ENCODE results near the gene EIF4E3.

EIF4E3 gene

DNA sequence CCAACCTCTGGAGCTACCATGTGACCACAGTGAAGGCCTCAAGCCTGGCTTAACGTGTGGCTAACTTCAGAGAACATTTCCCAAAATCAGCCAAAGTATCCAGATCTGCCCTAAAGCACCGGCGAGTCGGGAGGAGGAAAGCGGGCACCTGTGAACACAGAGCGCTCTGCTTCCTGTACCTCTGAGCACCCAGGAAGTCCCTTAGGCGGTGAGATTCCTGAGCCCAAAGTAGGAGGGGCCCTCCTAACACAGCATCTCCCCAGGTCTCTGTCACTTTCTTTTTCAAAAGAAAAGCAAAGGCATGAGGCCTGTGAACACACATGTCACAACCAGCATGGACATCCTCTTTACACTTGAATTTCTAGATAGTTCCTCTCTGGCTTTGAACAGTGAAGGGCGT lies 944 bp upstream of the EIF4E3 start:
- Histone ChIP-seq H3K4me2 (ENCODE audit: low read length) (no peak overlapping the region), H3K36me3 (ENCODE audit: control insufficient read depth, insufficient read depth, low read length) (no peaks in the 10 kb centered on the region), H3K27ac (ENCODE audit: low read depth, low read length) (no peak overlapping the region), H2BK120ac (ENCODE audit: low read depth, low read length) (no peak overlapping the region), H2BK5ac (ENCODE audit: low read length) (no peak overlapping the region), H3K9ac (ENCODE audit: low read length) (no peak overlapping the region), H2BK15ac (replicated peaks; ENCODE audit: low read depth) (no peak overlapping the region), H4K8ac (ENCODE audit: low read depth, low read length) (no peak overlapping the region), H2AK5ac (ENCODE audit: low read length) (no peak overlapping the region), H3K18ac (ENCODE audit: low read length) (no peak overlapping the region), H3K27me3 (ENCODE audit: insufficient read depth, low read length, poor library complexity) (peaks cover 5% of the 10 kb centered on the region), H4K5ac (ENCODE audit: low read length) (no peak overlapping the region), H3K4ac (ENCODE audit: low read depth, low read length) (no peak overlapping the region), H3K23ac (ENCODE audit: low read length) (no peak overlapping the region), H3K56ac (ENCODE audit: low read length) (no peak overlapping the region), H3K79me2 (ENCODE audit: control insufficient read depth, insufficient read depth, low read length) (no peaks in the 10 kb centered on the region), H3K79me1 (ENCODE audit: low read length) (no peaks in the 10 kb centered on the region), H3K4me3 (ENCODE audit: low read length) (no peak overlapping the region), H3K4me1 (ENCODE audit: control insufficient read depth, low read depth, low read length) (peaks cover 10% of the 10 kb centered on the region)
- DNase-seq, result no peak
- no CpG with 5 or more reads among the region's 8 CpGs for WGBS (ENCODE audit: extremely low coverage, insufficient coverage, low lambda C conversion rate)

DNA sequence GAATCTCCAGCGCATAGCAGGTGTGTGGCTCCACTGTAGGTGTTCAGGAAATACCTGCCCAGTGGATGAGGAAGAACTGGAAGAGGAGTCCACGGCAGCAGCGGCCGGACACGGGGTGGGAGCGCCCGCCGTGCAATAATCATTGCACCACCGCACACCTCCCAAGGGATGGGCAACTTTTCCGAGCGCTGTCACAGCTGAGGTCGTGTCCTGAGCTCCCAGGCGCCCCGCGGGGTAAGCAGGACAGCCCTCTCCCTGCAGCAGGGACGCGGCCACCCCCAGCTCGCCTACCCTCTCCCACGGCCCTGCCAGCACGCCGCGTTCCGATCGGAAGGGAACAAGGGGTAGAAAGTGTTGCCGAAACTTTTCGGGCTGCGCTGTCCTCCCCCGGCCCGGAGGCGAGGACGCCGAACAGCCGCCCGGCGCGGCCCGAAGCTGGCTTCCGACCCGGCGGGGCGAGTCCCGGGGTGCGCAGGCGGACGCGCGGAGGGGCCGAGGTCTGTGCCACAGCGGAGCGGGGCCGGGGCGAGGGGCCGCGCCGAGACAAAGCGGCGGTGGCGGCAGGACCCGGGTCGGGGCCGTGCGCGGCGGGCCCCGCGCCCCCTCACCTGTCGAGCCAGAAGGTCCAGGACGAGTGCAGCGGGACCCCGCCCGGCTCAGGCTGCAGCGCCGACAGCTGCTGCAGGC lies 475 bp downstream of the EIF4E3 start:
- Histone ChIP-seq H4K8ac (ENCODE audit: low read depth, low read length) (no peak overlapping the region), H2BK120ac (ENCODE audit: low read depth, low read length) (no peak overlapping the region), H3K18ac (ENCODE audit: low read length) (peak overlapping the region; percentile 88), H3K56ac (ENCODE audit: low read length) (peak overlapping the region; percentile 91), H3K4ac (ENCODE audit: low read depth, low read length) (peak overlapping the region; percentile 63), H3K27me3 (ENCODE audit: insufficient read depth, low read length, poor library complexity) (peaks cover 5% of the 10 kb centered on the region), H2BK5ac (ENCODE audit: low read length) (no peak overlapping the region), H3K79me2 (ENCODE audit: control insufficient read depth, insufficient read depth, low read length) (no peaks in the 10 kb centered on the region), H2AK5ac (ENCODE audit: low read length) (no peak overlapping the region), H3K4me2 (ENCODE audit: low read length) (peak overlapping the region; percentile 85), H4K5ac (ENCODE audit: low read length) (no peak overlapping the region), H3K4me3 (ENCODE audit: low read length) (peak overlapping the region; percentile 50), H3K4me1 (ENCODE audit: control insufficient read depth, low read depth, low read length) (peaks cover 7% of the 10 kb centered on the region), H3K23ac (ENCODE audit: low read length) (no peak overlapping the region), H3K9ac (ENCODE audit: low read length) (peak overlapping the region; percentile 72), H3K36me3 (ENCODE audit: control insufficient read depth, insufficient read depth, low read length) (no peaks in the 10 kb centered on the region), H2BK15ac (replicated peaks; ENCODE audit: low read depth) (no peak overlapping the region), H3K27ac (ENCODE audit: low read depth, low read length) (no peak overlapping the region), H3K79me1 (ENCODE audit: low read length) (no peaks in the 10 kb centered on the region)
- no peak for DNase-seq
- no CpG with 5 or more reads among the region's 73 CpGs for WGBS (ENCODE audit: extremely low coverage, insufficient coverage, low lambda C conversion rate)

DNA sequence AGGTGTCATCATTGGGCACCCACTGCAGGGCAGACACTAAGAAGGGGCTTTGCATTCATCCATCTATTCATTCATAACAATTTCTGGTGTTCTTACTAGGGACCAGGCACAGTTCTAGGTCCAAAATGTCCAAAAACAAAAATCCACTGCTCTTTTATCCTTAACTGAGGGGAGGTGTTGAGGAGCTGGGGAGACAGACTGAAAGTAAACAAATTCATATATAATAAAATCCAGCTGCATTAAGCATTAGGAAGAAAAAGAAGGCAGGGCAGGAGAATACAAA lies 1.1 kb downstream of the EIF4E3 start:
- Histone ChIP-seq H3K4me2 (ENCODE audit: low read length) (peak overlapping the region; percentile 85), H3K23ac (ENCODE audit: low read length) (no peak overlapping the region), H4K8ac (ENCODE audit: low read depth, low read length) (no peak overlapping the region), H2BK120ac (ENCODE audit: low read depth, low read length) (no peak overlapping the region), H3K27me3 (ENCODE audit: insufficient read depth, low read length, poor library complexity) (peaks cover 5% of the 10 kb centered on the region), H2AK5ac (ENCODE audit: low read length) (no peak overlapping the region), H3K36me3 (ENCODE audit: control insufficient read depth, insufficient read depth, low read length) (no peaks in the 10 kb centered on the region), H3K56ac (ENCODE audit: low read length) (no peak overlapping the region), H2BK5ac (ENCODE audit: low read length) (no peak overlapping the region), H3K4me1 (ENCODE audit: control insufficient read depth, low read depth, low read length) (peaks cover 4% of the 10 kb centered on the region), H3K4ac (ENCODE audit: low read depth, low read length) (no peak overlapping the region), H3K27ac (ENCODE audit: low read depth, low read length) (no peak overlapping the region), H3K9ac (ENCODE audit: low read length) (no peak overlapping the region), H3K79me2 (ENCODE audit: control insufficient read depth, insufficient read depth, low read length) (no peaks in the 10 kb centered on the region), H3K18ac (ENCODE audit: low read length) (no peak overlapping the region), H2BK15ac (replicated peaks; ENCODE audit: low read depth) (no peak overlapping the region), H4K5ac (ENCODE audit: low read length) (no peak overlapping the region), H3K4me3 (ENCODE audit: low read length) (no peak overlapping the region), H3K79me1 (ENCODE audit: low read length) (no peaks in the 10 kb centered on the region)
- no peak for DNase-seq

GRCh38 chr3:71723452-71724170 lies 1.6 kb downstream of the EIF4E3 start:
- no peak overlapping the region for H4K8ac ChIP-seq (ENCODE audit: low read depth, low read length)
- no peak overlapping the region for H3K4ac ChIP-seq (ENCODE audit: low read depth, low read length)
- no peak overlapping the region for H3K27ac ChIP-seq (ENCODE audit: low read depth, low read length)
- H2BK120ac ChIP-seq (ENCODE audit: low read depth, low read length), result no peak overlapping the region
- no peaks in the 10 kb centered on the region for H3K79me1 ChIP-seq (ENCODE audit: low read length)
- H3K4me1 ChIP-seq (ENCODE audit: control insufficient read depth, low read depth, low read length), result peaks cover 4% of the 10 kb centered on the region
- DNase-seq, result no peak
- no peak overlapping the region for H2BK15ac ChIP-seq (replicated peaks; ENCODE audit: low read depth)
- no peak overlapping the region for H3K4me2 ChIP-seq (ENCODE audit: low read length)
- H3K4me3 ChIP-seq (ENCODE audit: low read length), result no peak overlapping the region
- H3K56ac ChIP-seq (ENCODE audit: low read length), result no peak overlapping the region
- WGBS (ENCODE audit: extremely low coverage, insufficient coverage, low lambda C conversion rate), result no CpG with 5 or more reads among the region's 6 CpGs
- H3K27me3 ChIP-seq (ENCODE audit: insufficient read depth, low read length, poor library complexity), result peaks cover 5% of the 10 kb centered on the region
- no peak overlapping the region for H4K5ac ChIP-seq (ENCODE audit: low read length)
- no peak overlapping the region for H2AK5ac ChIP-seq (ENCODE audit: low read length)
- H3K18ac ChIP-seq (ENCODE audit: low read length), result no peak overlapping the region
- H3K9ac ChIP-seq (ENCODE audit: low read length), result no peak overlapping the region
- H3K36me3 ChIP-seq (ENCODE audit: control insufficient read depth, insufficient read depth, low read length), result no peaks in the 10 kb centered on the region
- no peak overlapping the region for H3K23ac ChIP-seq (ENCODE audit: low read length)
- H3K79me2 ChIP-seq (ENCODE audit: control insufficient read depth, insufficient read depth, low read length), result no peaks in the 10 kb centered on the region
- H2BK5ac ChIP-seq (ENCODE audit: low read length), result no peak overlapping the region

DNA sequence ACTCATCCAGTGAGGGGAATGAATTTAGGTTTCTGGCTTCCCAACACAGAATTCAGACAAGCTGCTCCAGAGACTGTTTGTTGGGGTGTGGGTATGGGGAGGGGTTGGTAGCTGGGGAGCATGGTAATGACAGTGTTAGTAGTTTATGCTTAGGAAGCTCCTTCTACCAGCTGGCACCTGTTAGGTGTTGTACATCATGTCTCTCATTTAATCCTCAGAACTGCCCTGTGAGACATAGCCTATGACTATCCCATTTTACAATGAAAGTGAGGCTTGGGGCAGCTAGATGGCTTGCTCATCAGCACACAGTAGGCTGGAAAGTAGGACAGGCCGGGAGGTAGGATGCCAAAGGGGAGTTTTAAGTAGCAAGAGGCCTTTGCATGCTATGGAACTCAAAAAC lies 2.5 kb downstream of the EIF4E3 start:
- Histone ChIP-seq H3K79me1 (ENCODE audit: low read length) (no peaks in the 10 kb centered on the region), H3K27me3 (ENCODE audit: insufficient read depth, low read length, poor library complexity) (peaks cover 5% of the 10 kb centered on the region)
- DNase-seq, result no peak

More for the DNA sequence above, 2.5 kb downstream of the EIF4E3 start:
- H4K8ac ChIP-seq (ENCODE audit: low read depth, low read length), result no peak overlapping the region
- H3K23ac ChIP-seq (ENCODE audit: low read length), result no peak overlapping the region
- H3K79me2 ChIP-seq (ENCODE audit: control insufficient read depth, insufficient read depth, low read length), result no peaks in the 10 kb centered on the region
- no peak overlapping the region for H2BK5ac ChIP-seq (ENCODE audit: low read length)
- peaks cover 4% of the 10 kb centered on the region for H3K4me1 ChIP-seq (ENCODE audit: control insufficient read depth, low read depth, low read length)
- no peak overlapping the region for H2AK5ac ChIP-seq (ENCODE audit: low read length)
- no peak overlapping the region for H3K18ac ChIP-seq (ENCODE audit: low read length)
- H3K36me3 ChIP-seq (ENCODE audit: control insufficient read depth, insufficient read depth, low read length), result no peaks in the 10 kb centered on the region
- H3K27ac ChIP-seq (ENCODE audit: low read depth, low read length), result no peak overlapping the region
- H3K56ac ChIP-seq (ENCODE audit: low read length), result no peak overlapping the region
- H3K4me2 ChIP-seq (ENCODE audit: low read length), result no peak overlapping the region
- H3K9ac ChIP-seq (ENCODE audit: low read length), result no peak overlapping the region
- H4K5ac ChIP-seq (ENCODE audit: low read length), result no peak overlapping the region
- no peak overlapping the region for H2BK120ac ChIP-seq (ENCODE audit: low read depth, low read length)
- WGBS (ENCODE audit: extremely low coverage, insufficient coverage, low lambda C conversion rate), result no CpG with 5 or more reads among the region's 1 CpG
- H2BK15ac ChIP-seq (replicated peaks; ENCODE audit: low read depth), result no peak overlapping the region
- H3K4me3 ChIP-seq (ENCODE audit: low read length), result no peak overlapping the region
- no peak overlapping the region for H3K4ac ChIP-seq (ENCODE audit: low read depth, low read length)
